DND-41 (cell line): Measurements from ENCODE around the gene ARHGDIA.

ENCODE experiments used
- CTCF ChIP-seq: IDR thresholded peaks from 2 replicates; pipeline ENCODE4 v1.5.1; 2012; ENCODE audit warnings: borderline replicate concordance, low read length, moderate library complexity, mild to moderate bottlenecking; ENCODE audit not compliant: poor library complexity, severe bottlenecking; ENCODE audit errors: extremely low read depth
- EZH2 ChIP-seq: IDR thresholded peaks from 3 replicates; pipeline ENCODE4 v1.6.1; 2012; ENCODE audit warnings: borderline replicate concordance, low read depth, mild to moderate bottlenecking, moderate library complexity, low read length, inconsistent platforms; ENCODE audit not compliant: severe bottlenecking

- TF ChIP-seq CTCF (no peak), EZH2 (no peak)
Observed at GRCh38 chr17:81895400-81895799, 24.3 kb upstream of the ARHGDIA start.
